ENCODE measurements around the gene LRP1. TPM values are rescaled to one million over a fixed set of nuclear protein-coding genes. Genes with fewer than 3 reads are reported as not detected.
A peak's percentile ranks its signal among the peaks of the same experiment; 100 is the strongest.

The LRP1 gene
- total RNA-seq, 2 experiments from 2014 or later: 6.6 to 8.5 TPM

DNA sequence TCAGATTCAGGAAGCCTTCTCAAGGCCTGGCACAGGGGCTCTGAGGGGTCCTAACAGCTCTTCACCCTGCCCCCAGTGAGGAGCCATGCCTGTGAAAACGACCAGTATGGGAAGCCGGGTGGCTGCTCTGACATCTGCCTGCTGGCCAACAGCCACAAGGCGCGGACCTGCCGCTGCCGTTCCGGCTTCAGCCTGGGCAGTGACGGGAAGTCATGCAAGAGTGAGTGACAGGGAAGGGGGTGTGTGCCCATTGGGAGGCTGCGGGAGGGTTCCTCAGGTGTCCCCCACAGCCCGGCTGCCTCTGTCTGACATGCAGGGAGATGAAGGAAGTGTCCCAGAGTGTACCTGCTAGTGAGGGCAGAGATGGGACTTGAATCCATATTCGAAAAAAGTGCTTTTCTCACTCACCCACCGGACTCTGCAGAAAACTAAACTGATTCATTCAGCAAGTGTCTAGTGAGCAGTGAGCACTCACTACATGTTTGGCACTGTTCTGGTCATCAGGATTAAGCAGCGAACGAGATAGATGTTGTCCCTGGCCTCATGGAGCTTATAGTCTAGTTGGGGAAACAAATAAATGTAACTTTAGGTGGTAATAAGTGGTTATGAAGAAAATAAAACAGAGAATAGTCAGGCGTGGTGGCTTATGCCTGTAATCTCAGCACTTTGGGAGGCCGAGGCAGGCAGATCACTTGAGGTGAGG lies 28.6 kb downstream of the LRP1 start:
- POLR2A ChIA-PET: no interaction called here

DNA sequence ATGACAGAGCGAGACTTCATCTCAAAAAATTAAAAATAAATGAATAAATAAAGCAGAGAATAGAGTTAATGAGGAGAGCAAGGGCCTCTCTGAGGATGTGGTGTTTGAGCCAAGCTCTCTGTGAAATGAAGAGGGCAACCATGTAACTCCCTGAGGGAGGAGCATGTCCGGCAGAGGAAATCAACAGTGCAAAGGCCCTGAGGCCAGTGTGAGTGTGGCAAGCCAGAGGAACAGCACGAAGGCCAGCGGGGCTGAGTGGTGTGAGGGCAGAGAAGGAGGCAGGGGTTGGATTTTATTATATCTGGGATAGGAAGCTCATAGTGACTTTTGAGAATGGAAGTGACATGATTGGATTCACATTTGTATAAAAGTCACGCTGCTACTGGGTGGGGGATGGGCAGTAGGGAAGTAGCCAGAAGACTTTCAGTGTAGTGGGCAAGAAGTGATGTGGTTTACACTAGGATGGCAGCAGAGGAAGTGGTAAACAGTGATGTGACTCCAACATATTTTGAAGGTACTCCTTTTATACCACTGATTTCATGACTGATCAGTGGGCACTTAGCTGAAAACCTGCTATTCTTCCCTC lies 29.4 kb downstream of the LRP1 start:
- no peak overlapping the region for H3K4me3 Mint-ChIP-seq

More for the DNA sequence above, 28.6 kb downstream of the LRP1 start:
- Mint-ChIP-seq H3K9me3 (no peaks in the 10 kb centered on the region), H3K27me3 (no peaks in the 10 kb centered on the region), H3K4me3 (no peak overlapping the region), H3K4me1 (ENCODE audit: low read depth) (no peaks in the 10 kb centered on the region), H3K27ac (no peak overlapping the region), H3K36me3 (ENCODE audit: low read depth) (peaks cover 4% of the 10 kb centered on the region)
- Histone ChIP-seq H3K4me1 (ENCODE audit: insufficient read depth, low read length) (peaks cover 10% of the 10 kb centered on the region), H3K27ac (ENCODE audit: low read depth in 1 of 2, low read length in 2 of 2) (no peak overlapping the region), H3K36me3 (ENCODE audit: insufficient read depth, low read length) (no peaks in the 10 kb centered on the region), H3K9me3 (ENCODE audit: control insufficient read depth in 1 of 2, insufficient read depth in 1 of 2, low read length in 2 of 2) (no peaks in the 10 kb centered on the region), H3K4me3 (ENCODE audit: low read length) (no peak overlapping the region), H3K27me3 (ENCODE audit: control insufficient read depth in 1 of 2, insufficient read depth in 2 of 2, low read length in 2 of 2) (no peaks in the 10 kb centered on the region)
- DNase-seq (no peak), ATAC-seq (ENCODE audit: poor library complexity) (no peak)
- TF ChIP-seq, protein P1, sequence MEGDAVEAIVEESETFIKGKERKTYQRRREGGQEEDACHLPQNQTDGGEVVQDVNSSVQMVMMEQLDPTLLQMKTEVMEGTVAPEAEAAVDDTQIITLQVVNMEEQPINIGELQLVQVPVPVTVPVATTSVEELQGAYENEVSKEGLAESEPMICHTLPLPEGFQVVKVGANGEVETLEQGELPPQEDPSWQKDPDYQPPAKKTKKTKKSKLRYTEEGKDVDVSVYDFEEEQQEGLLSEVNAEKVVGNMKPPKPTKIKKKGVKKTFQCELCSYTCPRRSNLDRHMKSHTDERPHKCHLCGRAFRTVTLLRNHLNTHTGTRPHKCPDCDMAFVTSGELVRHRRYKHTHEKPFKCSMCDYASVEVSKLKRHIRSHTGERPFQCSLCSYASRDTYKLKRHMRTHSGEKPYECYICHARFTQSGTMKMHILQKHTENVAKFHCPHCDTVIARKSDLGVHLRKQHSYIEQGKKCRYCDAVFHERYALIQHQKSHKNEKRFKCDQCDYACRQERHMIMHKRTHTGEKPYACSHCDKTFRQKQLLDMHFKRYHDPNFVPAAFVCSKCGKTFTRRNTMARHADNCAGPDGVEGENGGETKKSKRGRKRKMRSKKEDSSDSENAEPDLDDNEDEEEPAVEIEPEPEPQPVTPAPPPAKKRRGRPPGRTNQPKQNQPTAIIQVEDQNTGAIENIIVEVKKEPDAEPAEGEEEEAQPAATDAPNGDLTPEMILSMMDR (IDR thresholded peaks at IDR 0.05): no peak
- intact Hi-C loops (cut with DNase I, micrococcal nuclease): no loop called here
- CTCF ChIA-PET: interaction anchor here (1.5 kb wide), 1 partner anchor 19 kb away, joined by 4 read pairs; no protein-coding TSS in a partner anchor

DNA sequence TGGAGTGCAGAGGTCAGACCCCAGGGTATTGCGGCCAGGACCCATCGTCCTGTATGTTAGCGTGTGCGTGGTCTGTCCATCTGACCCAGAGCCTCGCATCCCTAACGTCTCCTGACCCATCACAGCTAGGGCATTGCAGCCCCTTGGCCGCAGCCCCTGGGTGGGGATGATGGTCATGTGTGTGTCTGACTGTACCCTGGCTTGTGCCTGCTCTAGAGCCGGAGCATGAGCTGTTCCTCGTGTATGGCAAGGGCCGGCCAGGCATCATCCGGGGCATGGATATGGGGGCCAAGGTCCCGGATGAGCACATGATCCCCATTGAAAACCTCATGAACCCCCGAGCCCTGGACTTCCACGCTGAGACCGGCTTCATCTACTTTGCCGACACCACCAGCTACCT lies 29.9 kb downstream of the LRP1 start:
- no peak for ATAC-seq (ENCODE audit: poor library complexity)
- CTCF ChIA-PET: interaction anchor here (1.5 kb wide), 1 partner anchor 18 kb away, joined by 4 read pairs; no protein-coding TSS in a partner anchor
- H3K27ac ChIP-seq (ENCODE audit: low read depth in 1 of 2, low read length in 2 of 2): no peak overlapping the region
- Mint-ChIP-seq H3K4me1 (ENCODE audit: low read depth) (no peaks in the 10 kb centered on the region), H3K27me3 (no peaks in the 10 kb centered on the region), H3K27ac (no peak overlapping the region), H3K9me3 (no peaks in the 10 kb centered on the region), H3K36me3 (ENCODE audit: low read depth) (peaks cover 4% of the 10 kb centered on the region), H3K4me3 (no peak overlapping the region)
- H3K36me3 ChIP-seq (ENCODE audit: insufficient read depth, low read length): no peaks in the 10 kb centered on the region
- TF ChIP-seq, protein P1 (IDR thresholded peaks at IDR 0.05): no peak
- DNase-seq: no peak
- H3K4me1 ChIP-seq (ENCODE audit: insufficient read depth, low read length): peaks cover 10% of the 10 kb centered on the region
- POLR2A ChIA-PET: no interaction called here
- intact Hi-C loops (cut with DNase I, micrococcal nuclease): no loop called here
- no peaks in the 10 kb centered on the region for H3K27me3 ChIP-seq (ENCODE audit: control insufficient read depth in 1 of 2, insufficient read depth in 2 of 2, low read length in 2 of 2)
- no peaks in the 10 kb centered on the region for H3K9me3 ChIP-seq (ENCODE audit: control insufficient read depth in 1 of 2, insufficient read depth in 1 of 2, low read length in 2 of 2)
- no peak overlapping the region for H3K4me3 ChIP-seq (ENCODE audit: low read length)

More for the DNA sequence above, 29.4 kb downstream of the LRP1 start:
- H3K4me3 ChIP-seq (ENCODE audit: low read length): no peak overlapping the region
- no peaks in the 10 kb centered on the region for H3K27me3 ChIP-seq (ENCODE audit: control insufficient read depth in 1 of 2, insufficient read depth in 2 of 2, low read length in 2 of 2)
- Mint-ChIP-seq H3K27me3 (no peaks in the 10 kb centered on the region), H3K27ac (no peak overlapping the region), H3K9me3 (no peaks in the 10 kb centered on the region), H3K36me3 (ENCODE audit: low read depth) (peaks cover 4% of the 10 kb centered on the region), H3K4me1 (ENCODE audit: low read depth) (no peaks in the 10 kb centered on the region)
- ATAC-seq (ENCODE audit: poor library complexity) (no peak), DNase-seq (peak in 1 of 14 experiments; percentile 29)
- no peaks in the 10 kb centered on the region for H3K36me3 ChIP-seq (ENCODE audit: insufficient read depth, low read length)
- intact Hi-C loops (cut with DNase I, micrococcal nuclease): no loop called here
- POLR2A ChIA-PET: no interaction called here
- H3K27ac ChIP-seq (ENCODE audit: low read depth in 1 of 2, low read length in 2 of 2): no peak overlapping the region
- CTCF ChIA-PET: interaction anchor here (1.5 kb wide), 1 partner anchor 18 kb away, joined by 4 read pairs; no protein-coding TSS in a partner anchor
- peaks cover 10% of the 10 kb centered on the region for H3K4me1 ChIP-seq (ENCODE audit: insufficient read depth, low read length)
- TF ChIP-seq, protein P1 (IDR thresholded peaks at IDR 0.05): no peak
- no peaks in the 10 kb centered on the region for H3K9me3 ChIP-seq (ENCODE audit: control insufficient read depth in 1 of 2, insufficient read depth in 1 of 2, low read length in 2 of 2)

Measured in CD4-positive, alpha-beta T cell (primary cell).